KG1 (cell line): ENCODE measurements around the gene ATOSA.

Source experiments
- DNase-seq: peaks from one replicate; lab custom pipeline; 2025; lab: John Stamatoyannopoulos, UW

The ATOSA gene, protein sequence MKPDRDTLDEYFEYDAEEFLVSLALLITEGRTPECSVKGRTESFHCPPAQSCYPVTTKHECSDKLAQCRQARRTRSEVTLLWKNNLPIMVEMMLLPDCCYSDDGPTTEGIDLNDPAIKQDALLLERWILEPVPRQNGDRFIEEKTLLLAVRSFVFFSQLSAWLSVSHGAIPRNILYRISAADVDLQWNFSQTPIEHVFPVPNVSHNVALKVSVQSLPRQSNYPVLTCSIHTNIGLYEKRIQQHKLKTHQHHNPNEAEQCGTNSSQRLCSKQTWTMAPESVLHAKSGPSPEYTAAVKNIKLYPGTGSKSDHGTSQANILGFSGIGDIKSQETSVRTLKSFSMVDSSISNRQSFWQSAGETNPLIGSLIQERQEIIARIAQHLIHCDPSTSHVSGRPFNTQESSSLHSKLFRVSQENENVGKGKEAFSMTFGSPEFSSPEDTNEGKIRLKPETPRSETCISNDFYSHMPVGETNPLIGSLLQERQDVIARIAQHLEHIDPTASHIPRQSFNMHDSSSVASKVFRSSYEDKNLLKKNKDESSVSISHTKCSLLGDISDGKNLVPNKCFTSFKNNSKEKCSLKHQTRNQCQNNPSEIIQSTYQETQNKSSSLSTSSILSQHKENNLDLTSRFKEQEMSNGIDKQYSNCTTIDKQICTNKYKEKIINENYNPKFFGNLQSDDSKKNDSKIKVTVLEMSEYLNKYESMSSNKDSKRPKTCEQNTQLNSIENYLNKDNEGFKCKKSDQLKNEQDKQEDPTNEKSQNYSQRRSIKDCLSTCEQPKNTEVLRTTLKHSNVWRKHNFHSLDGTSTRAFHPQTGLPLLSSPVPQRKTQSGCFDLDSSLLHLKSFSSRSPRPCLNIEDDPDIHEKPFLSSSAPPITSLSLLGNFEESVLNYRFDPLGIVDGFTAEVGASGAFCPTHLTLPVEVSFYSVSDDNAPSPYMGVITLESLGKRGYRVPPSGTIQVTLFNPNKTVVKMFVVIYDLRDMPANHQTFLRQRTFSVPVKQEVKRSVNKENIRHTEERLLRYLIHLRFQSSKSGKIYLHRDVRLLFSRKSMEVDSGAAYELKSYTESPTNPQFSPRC

DNA sequence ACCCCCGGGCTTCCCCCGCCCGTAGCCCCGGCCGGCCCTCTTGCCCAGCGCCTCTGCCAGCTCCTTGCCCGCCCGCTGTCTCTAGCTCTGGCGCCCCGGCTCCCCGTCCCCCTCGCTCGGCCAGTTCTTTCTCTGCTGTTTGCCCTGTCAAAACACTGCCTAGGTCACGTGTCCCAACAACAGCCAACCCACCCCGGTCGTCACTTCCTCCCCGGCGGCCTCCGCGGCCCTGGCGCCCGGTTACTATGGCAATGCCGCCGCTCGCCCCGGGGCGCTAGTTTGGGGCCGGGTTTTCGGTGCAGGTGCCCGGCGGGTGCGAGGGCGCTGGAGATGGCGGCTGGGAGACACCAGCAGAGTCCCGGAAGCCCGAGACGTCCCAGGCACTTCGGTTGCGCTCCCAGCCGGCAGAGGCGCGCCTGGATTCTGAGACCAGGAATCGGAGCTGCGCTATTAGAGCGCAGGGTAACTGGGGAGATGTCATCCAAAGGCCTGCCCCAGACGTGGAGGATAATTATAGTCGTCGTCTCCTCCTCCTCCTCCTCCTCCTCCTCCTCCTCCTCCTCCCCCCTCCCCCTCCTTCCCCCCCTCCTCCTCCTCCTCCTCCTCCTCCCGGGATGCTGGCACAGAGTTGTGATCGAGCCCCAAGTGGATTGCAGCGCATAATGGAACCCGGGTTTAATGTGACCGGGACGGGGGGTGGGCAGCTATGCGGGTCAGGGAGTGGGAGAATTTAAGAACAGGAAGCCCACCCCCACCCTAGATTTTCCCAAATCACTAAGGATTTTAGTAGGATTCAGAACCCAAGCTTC, at the start of gene ATOSA:
Gene ATOSA, minus strand, starts transcription at position 157 of the 809 bp plus-strand sequence. CDS start 1,367 bp downstream, outside the sequence.
- DNase-seq, result peak; percentile 57

DNA sequence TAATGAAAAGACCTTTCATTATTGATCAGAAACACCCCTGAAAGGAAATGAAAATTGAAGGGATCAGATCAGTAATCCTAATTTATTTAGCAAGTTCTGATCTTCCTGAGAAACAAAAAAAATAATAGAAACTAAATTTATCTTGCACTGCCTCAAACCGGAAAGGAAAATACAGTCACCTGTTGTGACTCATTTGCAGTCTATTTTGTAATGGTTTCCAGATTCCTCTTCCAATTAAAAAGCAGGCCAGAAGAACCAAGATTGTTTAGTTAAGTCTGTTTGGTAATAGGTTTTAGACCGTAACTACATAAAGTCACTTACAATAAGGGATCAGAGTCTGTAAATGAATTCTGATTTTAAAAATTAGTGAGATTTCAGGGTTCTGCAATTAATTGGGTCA, 49.7 kb upstream of the ATOSA start:
- no peak for DNase-seq

DNA sequence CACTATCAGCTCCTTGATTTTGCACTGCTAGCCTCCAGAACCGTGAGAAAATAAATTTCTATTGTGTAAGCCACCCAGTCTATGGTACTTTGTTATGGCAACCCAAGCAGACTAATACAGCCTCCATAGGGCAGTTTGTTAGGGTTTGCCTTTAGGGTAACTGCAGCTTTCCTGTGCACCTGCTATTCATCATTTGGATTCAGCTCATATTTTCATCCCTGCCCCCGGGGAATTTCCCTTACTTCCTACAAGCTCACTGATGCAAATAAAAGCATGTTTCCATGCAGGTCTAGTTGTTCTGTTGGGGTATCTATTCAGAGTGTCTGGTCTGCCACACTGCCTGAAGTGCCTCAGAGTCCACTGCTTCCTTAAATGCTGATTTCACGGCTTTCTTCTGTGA, 48.6 kb upstream of the ATOSA start:
- no peak for DNase-seq

DNA sequence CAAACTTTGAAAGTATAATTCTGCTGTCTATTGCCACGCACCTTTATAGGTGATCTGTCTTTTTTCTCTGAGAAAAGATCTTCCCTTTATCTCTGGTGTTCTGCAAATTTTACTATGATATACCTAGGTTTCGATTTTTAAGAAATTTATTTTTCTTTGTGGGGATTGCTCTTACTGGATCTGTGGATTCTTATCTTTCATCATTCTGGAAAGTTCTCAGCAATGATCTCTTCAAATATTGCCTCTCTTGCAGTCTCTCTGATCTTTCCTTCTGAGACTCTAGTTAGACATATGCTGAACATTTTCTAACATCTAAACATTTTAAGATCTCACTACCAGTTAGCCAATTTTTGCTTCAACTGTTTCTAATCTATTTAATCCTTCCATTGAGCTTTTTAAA, 47.0 kb upstream of the ATOSA start:
- no peak for DNase-seq

DNA sequence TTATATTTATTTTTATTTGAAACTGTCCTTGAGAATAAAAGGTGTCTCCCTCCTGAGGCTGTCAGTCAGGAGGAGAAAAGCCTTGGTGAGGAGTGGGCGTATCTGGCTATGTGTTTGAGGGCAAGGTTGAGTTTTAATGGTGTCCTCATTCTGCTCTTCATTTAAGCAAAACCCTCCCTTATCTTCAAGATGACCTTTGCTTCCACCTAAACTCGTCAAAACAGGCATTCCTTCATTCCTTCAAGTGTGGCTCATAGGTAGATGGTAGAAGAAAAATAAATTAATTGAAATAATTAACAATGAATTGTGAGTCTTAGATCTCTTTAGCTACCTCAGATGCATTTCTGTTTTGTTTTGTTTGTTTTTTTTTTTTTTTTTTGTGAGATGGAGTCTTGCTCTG, 39.4 kb upstream of the ATOSA start:
- DNase-seq, result no peak

DNA sequence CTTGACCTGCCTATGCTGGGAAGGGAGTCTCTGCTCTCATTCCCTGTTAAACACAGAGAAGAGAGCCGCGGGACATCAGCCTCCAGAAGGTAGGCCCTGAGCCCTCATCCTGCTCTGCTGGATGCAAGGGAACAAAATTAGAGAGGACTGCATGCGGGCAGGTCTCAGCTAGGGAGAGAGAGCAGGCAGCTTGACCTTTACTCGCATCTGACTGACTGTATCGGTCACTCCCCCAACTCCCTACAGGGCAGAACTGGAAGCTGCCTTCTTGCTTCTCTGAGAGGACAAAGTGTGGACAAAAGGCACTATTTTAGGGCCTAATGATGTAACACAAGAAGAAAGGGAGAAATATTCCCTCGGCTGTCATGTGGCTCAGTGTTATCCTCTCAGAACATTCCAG, 38.7 kb upstream of the ATOSA start:
- no peak for DNase-seq

DNA sequence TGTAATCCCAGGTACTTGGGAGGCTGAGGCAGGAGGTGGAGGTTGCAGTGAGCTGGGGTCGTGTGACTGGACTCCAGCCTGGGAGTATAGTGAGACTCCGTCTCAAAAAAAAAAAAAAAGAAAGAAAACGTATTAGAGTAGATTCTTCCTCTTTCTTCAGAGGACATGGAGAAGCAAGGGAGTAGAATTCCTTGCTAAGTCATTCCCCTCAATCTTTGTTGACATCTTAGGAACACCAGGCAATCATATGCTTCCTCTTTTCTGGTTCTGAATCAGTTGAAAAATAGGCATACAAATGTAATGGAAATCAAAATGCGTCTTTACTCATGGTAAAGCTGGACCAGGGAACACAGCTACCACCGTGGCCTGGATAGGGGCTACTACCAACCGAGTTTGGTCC, 38.3 kb upstream of the ATOSA start:
- no peak for DNase-seq

DNA sequence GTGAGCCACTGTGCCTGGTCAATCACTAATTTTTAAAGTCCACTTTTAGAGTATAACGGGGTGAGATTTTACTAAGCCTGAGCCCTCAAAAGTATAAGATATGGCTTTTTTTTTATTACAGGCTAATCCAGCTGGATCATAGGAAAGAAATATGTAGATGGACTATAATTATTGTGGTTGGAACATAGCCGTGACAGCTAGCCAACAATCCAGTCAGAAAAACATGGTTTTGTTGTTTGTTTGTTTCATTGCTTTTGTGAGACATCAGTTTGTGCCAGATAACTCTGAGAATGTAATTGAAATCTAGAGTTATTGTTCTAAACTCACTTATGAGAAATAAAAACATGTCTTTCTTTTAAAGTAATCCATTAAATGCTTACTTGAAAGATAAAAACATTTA, 37.3 kb upstream of the ATOSA start:
- no peak for DNase-seq

DNA sequence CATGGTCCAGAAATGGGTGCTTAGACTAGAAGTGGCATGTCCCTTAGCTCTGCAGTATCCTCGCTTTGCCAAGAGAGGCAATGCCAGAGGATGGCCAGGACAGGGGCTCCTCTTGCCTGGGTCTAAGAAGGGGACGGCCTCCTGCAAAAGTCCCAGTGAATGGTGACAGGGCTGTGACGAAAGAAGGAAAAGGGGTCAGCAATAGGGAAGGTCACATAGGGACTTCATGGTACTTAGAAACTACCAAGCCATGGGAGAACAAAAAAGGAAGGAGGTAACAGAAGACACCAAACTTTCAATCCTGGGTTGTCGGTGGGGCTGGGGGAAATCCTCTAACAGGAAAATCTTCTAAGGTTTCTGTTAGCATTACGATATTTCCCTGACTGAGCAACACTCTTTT, 36.2 kb upstream of the ATOSA start:
- no peak for DNase-seq

DNA sequence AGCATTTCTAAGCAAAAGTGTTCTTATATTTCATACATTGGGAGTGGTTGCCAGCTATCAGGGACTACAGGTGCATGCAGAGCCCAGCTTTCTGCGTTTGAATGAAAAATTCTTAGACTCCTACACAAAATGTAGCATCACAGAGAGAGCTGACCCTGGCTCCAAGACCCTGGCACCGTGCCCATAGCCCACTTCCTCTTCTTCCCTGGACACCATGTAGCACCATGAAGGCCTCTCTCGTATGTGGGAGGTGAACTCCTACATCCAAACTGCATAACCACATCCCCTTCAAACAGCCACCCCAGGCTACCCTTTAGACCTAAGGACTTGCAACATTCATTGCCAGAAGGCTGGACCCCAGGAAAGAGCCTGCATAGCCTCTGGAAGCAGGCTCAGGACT, 35.8 kb upstream of the ATOSA start:
- DNase-seq, result no peak

DNA sequence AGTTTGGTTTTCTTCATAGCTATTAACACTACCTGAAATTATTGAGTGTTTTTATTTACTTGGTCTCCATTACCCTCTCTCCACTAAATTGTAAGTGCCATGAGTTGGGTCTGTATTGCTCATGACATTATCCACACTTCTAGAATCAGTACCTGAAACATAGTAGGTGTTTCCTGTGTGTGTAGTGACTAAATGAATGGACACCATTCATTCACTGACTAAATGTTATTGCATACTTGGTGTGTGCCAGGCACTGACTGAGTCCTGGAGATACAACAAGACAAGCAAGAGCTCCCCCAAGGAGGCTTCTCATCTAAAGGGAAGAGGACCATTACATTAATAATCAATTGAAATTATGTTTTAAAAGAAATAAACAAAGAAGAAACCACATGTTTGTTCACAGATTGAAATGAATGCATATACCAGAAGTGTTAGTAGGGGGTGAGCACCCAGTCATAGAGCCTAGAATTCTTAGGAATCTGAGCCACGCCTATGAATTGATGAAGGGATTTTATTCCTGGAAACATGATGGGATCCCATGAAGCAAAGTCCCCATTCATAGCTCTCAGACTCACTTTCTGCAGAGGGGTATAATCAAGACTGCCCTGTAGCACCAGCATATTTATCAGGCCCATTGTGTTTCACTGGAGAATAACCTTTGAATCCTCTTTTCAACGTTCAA, 31.7 kb upstream of the ATOSA start:
- DNase-seq, result no peak

DNA sequence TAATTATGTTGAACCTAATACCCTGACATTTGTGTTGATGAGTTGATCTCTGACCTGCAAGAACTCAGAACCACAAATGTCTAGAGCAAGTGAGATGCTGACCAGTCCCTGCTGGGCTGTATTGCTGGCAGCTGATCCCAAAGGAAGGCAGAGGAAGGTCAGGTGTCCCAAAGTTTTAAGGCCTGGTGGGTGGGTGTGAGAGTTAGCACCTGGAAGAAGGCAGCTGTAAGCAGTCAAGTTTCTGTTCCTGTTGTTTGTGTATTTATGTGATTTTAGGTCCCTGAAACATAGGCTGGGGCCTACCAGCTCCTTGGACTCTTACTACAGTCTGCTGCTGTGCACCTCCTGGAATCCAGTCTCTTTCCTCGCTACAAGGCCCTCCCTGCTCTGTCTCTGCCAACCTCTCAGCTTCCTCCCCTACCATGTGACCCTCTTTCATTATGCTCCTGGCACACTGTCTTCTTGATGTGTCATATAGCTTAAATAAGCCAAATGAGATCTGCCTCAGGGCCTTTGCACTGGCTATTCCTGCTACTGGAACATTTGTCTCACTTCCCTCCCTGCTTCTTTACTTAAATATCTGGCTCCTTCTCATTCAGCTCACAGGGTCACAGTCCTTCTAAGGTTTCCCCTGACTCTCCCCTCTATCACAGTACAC, 31.0 kb upstream of the ATOSA start:
- no peak for DNase-seq

DNA sequence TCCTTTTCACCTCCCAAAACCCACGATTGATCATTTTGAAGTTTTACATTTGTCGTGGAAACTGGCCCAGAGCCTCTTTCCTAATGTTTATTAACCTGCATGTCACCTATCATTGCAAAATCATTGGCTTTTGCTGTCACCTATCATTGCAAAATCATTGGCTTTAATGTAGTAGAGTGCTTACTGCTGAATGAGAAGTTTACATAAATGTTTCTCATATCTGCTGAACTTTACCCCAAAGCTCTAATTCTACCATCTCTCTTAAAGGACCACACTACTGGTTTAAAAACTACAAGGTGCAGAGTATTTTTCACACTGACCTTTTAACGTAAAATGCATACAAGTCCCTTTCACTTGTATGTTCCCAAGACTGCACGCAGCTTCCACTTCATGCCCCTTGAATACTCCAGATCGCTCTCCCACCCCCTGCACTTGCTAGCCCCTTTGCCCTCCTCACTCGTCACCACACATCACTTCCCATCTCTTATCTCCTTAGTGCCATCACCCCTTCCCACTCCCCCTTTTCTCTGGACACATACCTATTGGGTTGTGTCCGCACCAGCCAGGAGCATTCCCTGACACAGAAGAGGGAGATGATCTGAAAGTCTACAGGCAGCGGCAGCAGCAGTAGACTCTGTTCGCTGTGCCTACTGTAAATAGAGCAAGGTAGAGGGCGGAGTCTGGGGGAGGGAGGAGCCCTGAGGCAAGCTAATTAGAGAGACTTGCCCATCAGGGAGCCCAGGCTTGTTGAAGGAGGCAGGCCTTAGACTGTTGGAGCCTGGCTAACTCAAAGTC, 30.2 kb upstream of the ATOSA start:
- DNase-seq, result no peak

DNA sequence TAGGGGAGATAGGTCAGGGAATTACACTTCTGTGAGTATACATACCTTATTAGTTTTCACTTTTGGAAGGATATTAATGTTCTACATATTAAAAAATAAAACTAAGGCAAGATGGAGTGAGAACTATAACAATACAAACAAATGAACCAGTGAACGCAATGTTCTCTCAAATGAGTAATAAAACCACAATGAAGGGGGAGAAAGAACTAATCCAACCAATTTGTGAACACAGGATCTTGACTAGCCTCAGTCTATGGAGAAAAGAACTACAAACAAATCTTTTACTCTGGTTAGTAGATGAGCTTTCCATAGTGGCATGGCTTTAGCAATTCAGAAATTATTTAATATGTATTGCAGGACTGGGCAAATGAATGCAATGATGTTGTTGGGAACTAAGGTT, 26.9 kb upstream of the ATOSA start:
- no peak for DNase-seq

DNA sequence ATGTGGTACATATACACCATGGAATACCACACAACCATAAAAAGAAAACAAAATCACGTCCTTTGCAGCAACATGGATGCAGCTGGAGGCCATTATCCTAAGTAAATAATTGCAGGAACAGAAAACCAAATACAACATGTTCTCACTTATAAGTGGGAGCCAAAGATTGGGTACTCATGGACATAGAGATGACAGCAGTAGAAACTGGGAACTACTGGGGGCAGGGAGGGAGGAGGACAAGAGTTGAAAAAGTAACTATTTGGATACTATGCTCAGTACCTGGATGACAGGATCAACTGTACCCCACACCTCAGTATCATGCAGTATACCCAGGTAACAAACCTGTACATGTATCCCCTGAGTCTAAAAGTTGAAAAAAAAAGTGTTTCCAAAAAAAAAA, 23.2 kb upstream of the ATOSA start:
- DNase-seq, result no peak

DNA sequence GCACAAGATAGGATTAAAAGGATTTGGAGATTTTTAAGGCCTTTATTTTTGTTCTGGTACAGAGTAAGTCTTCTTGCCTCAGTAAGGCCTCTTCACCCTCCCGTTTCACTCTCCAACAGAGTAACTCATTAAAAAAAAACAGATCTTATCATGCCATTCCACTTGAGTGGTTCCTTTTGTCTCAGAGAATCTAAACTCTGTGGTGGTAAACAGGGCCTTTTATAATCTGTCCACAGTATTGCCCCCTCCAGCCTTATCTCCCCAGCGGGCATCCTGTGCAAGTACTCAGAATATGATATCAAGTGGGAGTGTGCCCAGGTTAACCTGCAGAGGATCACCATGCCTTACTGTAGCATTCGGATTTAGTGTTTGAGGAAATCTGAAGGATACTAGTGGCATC, 20.3 kb upstream of the ATOSA start:
- DNase-seq, result no peak

DNA sequence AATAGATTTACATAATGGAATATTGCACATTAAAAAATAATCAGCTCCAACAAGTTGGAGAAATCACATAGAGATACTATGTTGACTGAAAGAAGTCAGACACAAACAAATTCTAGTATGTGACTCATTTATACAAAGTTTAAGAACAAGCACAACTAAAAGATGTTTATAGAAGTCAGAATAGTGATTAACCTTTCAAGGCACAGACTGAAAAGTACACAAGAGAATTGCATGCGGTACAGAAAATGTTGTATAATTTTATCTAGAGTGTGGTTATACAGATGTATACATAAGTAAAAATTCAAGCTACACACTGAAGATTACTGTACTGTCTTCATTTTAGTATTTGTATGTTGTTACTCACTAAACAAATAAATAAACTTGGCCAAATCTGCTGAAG, 19.3 kb upstream of the ATOSA start:
- no peak for DNase-seq

DNA sequence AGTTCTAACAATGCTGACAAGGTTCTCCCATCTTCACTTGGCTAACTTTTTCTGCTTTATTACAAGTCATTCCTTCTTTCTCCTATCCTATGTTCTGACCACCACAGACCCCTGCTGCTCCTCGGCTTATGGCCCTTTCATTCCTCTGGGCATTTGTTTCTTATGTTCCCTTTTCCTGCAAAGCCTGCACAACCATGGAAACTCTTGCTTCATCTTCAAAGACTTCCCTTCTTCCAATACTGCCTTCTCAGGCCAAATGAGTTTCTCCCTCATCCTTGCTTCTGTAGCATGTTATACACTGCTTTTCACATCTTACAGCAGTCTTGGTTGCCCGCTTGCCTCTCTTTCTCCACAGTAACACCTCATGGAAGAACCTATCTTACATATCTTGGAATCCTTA, 17.9 kb upstream of the ATOSA start:
- DNase-seq, result no peak

DNA sequence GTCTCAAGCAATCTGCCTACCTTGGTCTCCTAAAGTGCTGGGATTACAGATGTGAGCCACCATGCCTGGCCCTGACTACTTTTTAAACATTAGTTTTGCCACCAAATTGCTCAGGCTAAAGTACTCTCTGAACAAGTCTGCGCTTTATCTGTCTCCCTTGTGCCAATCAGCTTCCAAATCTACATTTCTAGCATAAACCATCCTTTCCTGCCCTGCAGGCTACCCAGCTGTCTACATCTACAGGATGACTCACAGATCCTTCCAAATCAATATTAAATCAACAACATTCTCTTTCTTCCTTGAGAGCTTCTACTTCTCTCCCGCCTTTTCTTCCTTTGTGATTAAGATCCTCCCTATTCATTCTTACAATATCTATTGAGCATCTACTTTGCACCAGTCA, 16.0 kb upstream of the ATOSA start:
- DNase-seq, result no peak

DNA sequence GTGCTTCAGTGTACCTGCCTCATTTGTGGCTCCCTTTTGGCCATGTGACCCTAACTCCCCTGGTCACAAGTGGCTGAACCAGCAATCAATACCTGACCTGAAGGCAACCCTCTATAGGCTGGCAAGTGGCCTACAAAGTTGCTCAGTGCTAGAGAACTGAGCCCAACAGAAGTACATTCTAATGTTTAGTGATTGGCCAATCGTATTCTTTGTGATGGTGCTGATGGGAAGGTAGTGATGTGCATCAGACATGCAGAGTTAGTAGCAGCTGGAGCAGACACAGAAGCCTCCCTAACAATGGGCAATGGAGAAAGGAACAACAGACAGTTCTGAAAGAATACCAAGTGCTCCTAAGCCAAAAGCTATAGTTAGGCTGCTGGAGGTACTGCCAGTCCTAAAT, 10.4 kb upstream of the ATOSA start:
- no peak for DNase-seq
